HG03097 (cell line): ENCODE results near the gene PAPPA2.
"Not testable (repeated sequence)": the region's sequence is repeated elsewhere in the genome, so short reads cannot be mapped to it uniquely, and the experiment has no call there.

Experiments
- ATAC-seq: cut with Tn5 transposase; IDR thresholded peaks from one replicate; pipeline ENCODE4 v1.9.1; 2021; ENCODE audit not compliant: unreplicated experiment, low FRiP score

The PAPPA2 gene

DNA sequence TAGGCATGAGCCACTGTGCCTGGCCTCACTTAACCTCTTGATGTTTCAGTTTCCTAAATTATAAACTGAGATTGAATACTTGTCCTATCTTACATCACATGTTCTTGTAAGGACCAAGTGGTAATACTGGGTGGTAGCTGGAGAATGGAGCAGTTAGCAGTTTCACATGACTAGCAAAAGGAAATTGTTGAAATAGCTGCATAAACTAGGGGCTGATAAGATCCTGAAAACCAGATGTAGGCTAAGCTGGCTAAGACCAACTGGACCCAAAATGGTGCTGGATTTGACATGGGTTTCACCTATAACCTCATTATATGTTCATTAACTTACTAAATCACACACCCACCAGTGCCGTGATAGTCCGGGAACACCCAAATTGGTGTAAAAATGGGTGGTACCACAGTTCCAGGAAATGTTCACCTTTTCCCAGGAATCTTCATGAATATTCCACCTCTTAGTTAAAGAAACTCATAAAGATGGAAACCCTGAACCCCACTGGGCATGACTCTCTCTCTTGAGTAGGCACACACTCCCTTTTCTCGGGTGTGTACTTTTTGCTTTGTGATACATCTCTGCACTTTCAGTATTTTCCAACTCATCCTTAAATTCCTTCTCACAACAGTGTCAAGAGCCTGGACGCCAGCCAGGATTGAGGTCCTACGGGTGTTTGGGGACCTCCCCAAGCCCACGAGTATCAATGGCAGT lies at the start of gene PAPPA2:
Gene PAPPA2, plus strand, starts transcription at position 502 of the 705 bp plus-strand sequence. CDS start 93,148 bp downstream, outside the sequence.
- no peak for ATAC-seq

DNA sequence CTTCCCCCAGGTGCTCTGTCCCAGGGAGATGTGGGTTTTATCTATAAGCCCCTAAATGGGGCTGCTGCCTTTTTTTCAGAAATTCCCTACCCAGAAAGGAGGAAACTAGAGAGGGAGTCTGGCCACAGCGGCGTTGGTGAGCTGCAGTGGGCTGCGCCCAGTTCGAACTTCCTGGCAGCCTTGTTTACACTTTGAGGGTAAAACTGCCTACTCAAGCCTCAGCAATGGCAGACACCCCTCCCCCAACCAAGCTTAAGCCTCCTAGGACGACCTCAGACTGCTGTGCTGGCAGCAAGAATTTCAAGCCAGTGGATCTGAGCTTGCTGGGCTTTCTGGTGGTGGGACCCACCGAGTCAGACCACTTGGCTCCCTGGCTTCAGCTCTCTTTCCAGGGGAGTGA lies 46.2 kb upstream of the PAPPA2 start:
- ATAC-seq = no peak

DNA sequence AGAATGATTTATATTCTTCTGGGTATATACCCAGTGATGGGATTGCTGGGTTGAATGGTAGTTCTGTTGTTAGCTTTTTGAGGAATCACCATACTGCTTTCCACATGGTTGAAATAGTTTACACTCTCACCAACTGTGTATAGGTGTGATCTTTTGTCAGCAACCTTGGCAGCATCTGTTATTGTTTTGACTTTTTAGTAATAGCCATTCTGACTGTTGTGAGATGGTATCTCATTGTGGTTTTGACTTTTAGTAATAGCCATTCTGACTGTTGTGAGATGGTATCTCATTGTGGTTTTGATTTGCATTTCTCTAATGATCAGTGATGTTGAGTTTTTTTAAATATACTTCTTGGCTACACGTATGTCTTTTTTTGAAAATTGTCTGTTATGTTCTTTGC lies 43.4 kb upstream of the PAPPA2 start:
- not testable (repeated sequence) for ATAC-seq

DNA sequence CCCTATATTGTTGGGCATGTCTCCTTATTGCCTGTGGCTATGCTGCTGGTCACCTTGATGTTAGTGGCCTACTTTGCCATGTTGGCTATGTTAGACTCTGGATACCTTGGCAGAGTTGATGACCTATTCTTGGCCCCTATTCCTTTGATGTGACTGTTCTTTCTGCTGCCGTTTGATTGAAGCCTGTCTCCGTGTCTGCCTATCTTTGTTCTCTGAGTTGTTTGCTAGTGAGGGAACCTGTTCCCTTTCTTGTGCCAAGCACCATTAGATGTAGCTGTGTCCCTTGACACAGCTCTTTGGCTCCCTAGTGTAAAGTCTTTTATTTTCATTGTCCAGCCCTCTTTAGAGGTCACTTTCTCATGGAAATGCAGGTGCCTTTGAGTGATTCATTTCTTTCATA lies 28.7 kb upstream of the PAPPA2 start:
- ATAC-seq = no peak

- ATAC-seq = no peak
These were observed 26.7 kb upstream of the PAPPA2 start for GRCh38 chr1:176436251-176436650.

GRCh38 chr1:176440176-176440575 lies 22.8 kb upstream of the PAPPA2 start:
- ATAC-seq = no peak

DNA sequence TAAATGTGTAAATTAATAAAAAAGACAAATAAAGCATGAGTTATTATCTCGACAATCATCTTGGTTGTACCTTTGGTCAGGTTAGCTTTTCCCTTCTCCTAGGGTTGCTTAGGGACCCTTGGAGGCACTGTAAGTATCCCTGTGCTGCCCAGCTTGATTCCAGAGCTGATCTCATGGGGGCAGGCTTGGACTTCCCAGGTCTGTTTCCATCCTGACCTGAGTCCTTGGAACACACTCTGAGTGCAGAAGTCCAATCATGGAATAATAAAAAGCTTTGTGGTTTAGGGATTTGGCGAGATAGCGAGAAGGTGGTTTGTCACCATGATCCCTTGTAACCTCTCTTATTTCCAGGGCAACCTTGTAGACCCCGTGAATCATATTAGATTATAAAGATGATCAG lies 18.7 kb upstream of the PAPPA2 start:
- ATAC-seq = no peak

DNA sequence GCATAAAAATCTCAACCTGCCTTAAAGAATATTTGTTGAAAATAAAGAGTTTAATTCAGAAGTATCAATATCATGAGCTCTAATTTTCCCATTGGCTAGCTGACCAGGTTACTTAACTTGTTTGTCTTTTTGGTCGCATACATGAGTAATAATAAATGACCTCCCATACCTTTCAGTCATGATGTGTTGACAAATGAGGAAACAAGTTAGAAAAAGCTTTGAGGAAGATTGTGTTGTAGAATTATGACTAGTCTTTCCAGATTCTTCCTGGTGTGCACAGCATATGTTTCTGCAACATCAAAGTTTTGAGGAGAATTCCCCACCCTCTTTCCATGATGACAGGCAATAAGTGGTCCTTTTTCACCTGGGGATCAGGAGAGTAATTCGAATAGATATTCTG lies 17.6 kb upstream of the PAPPA2 start:
- no peak for ATAC-seq

GRCh38 chr1:176448340-176448739 lies 14.6 kb upstream of the PAPPA2 start:
- ATAC-seq = no peak

GRCh38 chr1:176450526-176450925 lies 12.4 kb upstream of the PAPPA2 start:
- ATAC-seq = no peak

DNA sequence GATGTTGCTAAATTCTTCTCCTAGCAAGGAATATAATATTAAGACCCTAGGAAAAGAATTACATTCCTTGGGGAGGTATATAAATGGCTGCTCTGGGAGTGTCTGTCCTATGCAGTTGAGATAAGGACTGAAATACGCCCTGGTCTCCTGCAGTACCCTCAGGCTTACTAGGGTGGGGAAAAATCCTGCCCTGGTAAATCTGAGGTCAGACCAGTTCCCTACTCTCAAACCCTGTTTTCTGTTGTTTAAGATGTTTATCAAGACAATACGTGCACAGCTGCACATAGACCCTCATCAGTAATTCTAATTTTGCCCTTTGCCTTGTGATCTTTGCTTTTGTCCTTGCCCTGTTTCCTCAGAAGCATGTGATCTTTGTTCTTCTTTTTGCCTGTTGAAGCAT lies 11.2 kb upstream of the PAPPA2 start:
- not testable (repeated sequence) for ATAC-seq

DNA sequence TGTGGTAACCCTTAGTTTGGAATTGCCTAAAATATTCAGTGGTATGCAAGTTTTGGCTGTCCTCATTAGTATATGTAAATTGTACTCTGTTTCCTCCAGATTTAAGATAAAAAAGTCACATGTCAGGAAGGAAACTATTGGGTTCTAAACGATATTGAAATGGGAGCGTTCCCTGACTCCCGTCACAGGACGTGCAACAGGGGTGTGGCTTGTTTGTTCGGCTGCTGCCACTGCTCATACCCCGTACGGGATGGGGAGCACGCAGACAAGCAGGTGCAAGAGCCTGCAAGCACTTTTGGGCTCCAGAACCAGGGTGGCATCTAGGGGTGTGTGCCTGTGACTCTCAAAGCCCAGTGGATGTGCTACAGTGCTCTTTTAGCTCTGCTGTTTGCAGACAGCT lies 6.2 kb upstream of the PAPPA2 start:
- ATAC-seq = no peak

- no peak for ATAC-seq
These were observed 2.2 kb upstream of the PAPPA2 start for GRCh38 chr1:176460544-176461336.

DNA sequence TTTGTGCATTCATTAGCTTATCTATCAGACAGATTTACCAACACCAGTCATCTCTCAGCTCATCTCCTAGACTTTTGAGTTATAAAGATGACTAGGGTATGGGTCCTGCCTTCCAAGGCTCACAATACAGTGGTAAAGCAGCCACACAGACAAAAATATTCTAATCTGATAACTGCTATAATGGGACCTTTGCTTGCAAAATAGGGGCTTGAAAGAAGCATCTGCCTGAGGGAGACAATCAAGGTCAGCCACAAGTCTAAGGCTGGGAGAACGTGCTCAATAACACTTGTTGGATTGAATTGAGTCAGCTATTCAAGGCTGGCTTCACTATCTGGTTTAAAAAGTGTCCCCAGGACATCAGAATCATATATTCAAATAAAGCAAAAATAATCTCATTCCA lies 1.4 kb upstream of the PAPPA2 start:
- ATAC-seq = no peak

DNA sequence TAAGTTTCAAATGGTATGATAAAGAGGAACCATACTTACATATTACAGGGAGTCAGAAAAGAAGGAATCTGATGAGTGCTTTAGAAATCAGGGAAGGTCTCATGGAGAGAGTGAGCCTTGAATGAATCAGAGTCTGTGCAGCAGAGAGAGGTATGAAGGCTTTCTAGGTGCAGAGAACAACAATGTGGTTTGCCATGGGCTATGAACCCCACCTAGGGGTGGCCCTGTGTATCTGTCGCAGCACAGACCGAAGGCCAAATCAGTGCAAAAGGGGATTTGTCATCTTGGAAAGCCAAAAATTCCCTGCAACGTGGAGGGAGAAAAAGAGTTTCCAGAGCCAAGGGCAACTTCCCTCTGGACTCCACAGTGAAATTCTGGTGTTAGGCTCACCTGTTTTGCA lies 3.5 kb downstream of the PAPPA2 start:
- no peak for ATAC-seq

DNA sequence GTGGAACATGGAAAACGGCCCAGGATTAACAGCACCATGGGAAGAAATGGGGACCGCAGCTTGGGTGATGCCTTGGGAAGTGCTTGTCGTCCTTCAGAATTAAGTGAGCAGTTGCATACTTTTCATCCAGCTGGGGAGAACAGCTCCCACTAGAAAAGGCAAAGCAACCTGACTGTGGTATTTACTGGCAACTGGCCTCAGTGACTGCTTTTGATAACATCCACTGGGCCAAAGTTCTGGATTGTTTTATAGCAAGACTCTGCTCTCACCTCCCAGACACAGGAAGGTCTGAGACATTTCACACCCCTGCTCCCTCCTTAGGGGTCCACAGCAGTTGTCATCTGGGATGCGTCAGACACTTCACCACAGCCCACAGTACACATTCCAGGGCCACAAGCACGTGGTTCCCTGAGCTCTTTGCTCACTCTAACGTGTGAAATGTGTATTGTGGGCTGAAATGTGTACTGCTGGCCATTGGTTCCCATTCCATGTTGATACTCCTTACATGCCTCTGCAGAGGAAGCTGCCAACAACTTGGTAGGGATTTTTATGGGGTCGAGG lies 6.6 kb downstream of the PAPPA2 start:
- no peak for ATAC-seq

DNA sequence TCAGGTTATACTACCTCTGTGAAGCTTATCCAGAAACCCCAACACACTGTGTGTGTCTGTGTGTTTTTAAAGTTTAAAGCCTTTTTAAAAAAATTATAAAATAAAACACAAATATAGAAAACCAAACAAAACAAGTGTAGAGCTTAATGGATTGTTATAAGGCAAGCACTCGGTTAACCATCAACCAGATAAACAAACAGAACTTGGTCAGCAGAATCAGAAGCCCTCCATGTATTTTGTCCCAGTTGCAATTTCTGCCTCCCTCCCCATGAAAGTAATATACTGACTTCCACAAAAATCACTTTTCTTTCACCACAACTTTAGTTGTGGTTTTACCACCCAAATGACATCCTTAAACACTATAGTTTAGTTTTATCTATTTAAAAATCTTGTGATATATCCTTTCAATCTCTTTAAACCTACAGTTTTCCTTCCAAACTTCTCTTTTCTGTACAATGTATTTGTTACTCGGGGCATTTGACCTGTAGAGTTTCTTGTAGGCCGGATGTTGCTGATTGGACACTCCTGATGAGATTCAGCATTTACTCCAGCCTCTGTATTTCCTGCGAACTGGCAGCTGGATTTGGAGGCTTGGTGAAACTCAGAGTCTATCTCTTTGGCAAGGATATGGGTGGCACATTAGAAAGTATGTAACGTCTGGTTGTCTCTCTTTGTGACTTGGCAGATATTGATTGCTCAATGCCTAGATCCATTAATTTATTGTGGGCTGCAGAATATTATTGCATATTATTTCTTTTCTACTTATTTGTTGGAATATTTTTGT lies 8.6 kb downstream of the PAPPA2 start:
- ATAC-seq = no peak

- no peak for ATAC-seq
These were observed 17.0 kb downstream of the PAPPA2 start for GRCh38 chr1:176479971-176480370.

- ATAC-seq = no peak
These were observed 17.8 kb downstream of the PAPPA2 start for GRCh38 chr1:176480750-176481149.

- ATAC-seq = no peak
These were observed 22.1 kb downstream of the PAPPA2 start for GRCh38 chr1:176485083-176485482.

GRCh38 chr1:176494436-176494835 lies 31.5 kb downstream of the PAPPA2 start:
- no peak for ATAC-seq
